Central memory CD8-positive, alpha-beta T cell (primary cell): ENCODE measurements around the gene MLPH.

Experiments used
- ATAC-seq: fragments of 150-1000 bp; cut with Tn5 transposase; replicated peaks from 2 replicates; pipeline ENCODE4 v1.10.0; 2022; ENCODE audit warnings: mild to moderate bottlenecking, moderate FRiP score, moderate number of reproducible peaks; ENCODE audit not compliant: poor library complexity, severe bottlenecking; ENCODE audit errors: extremely low read depth
- DNase-seq, 2 donors: peaks; one replicate each; pipeline ENCODE4 v3.0.0; 2021; ENCODE audit warnings: low spot score in 2 of 2
- H3K27ac Mint-ChIP-seq: one replicate; pipeline ENCODE4 v1.8.0; 2022; ENCODE audit warnings: low read depth, mild to moderate bottlenecking, moderate library complexity, mixed read lengths
- H3K27me3 Mint-ChIP-seq: one replicate; pipeline ENCODE4 v1.8.0; 2022; ENCODE audit warnings: mixed read lengths
- H3K36me3 Mint-ChIP-seq: one replicate; pipeline ENCODE4 v1.8.0; 2022; ENCODE audit warnings: mild to moderate bottlenecking, moderate library complexity, mixed read lengths; ENCODE audit not compliant: insufficient read depth
- H3K4me1 Mint-ChIP-seq: one replicate; pipeline ENCODE4 v1.8.0; 2022; ENCODE audit warnings: mixed read lengths
- H3K4me3 Mint-ChIP-seq: one replicate; pipeline ENCODE4 v1.8.0; 2022; ENCODE audit warnings: mild to moderate bottlenecking, moderate library complexity, mixed read lengths
- H3K9me3 Mint-ChIP-seq: one replicate; pipeline ENCODE4 v1.8.0; 2022; ENCODE audit warnings: mixed read lengths

Gene MLPH

GRCh38 chr2:237474442-237474911, 12.6 kb upstream of the MLPH start:
- peak overlapping the region; percentile 89 for H3K4me3 Mint-ChIP-seq
- no peak for DNase-seq
- no peaks in the 10 kb centered on the region for H3K36me3 Mint-ChIP-seq
- H3K27me3 Mint-ChIP-seq: peaks cover 39% of the 10 kb centered on the region
- no peaks in the 10 kb centered on the region for H3K9me3 Mint-ChIP-seq
- ATAC-seq: no peak
- H3K27ac Mint-ChIP-seq: peak overlapping the region; percentile 90
- H3K4me1 Mint-ChIP-seq: peaks cover 7% of the 10 kb centered on the region

GRCh38 chr2:237474931-237475703, 11.9 kb upstream of the MLPH start:
- peak; percentile 65 to 71 for DNase-seq
- Mint-ChIP-seq H3K27ac (peak overlapping the region; percentile 90), H3K27me3 (peaks cover 44% of the 10 kb centered on the region)

GRCh38 chr2:237475704-237476141, 11.3 kb upstream of the MLPH start:
- ATAC-seq (no peak), DNase-seq (no peak)
- Mint-ChIP-seq H3K36me3 (no peaks in the 10 kb centered on the region), H3K4me1 (peaks cover 7% of the 10 kb centered on the region), H3K4me3 (peak overlapping the region; percentile 73), H3K9me3 (no peaks in the 10 kb centered on the region), H3K27me3 (peaks cover 50% of the 10 kb centered on the region), H3K27ac (peak overlapping the region; percentile 14)

More at GRCh38 chr2:237474931-237475703, 11.9 kb upstream of the MLPH start:
- peak; percentile 76 for ATAC-seq
- no peaks in the 10 kb centered on the region for H3K9me3 Mint-ChIP-seq
- H3K4me3 Mint-ChIP-seq: peak overlapping the region; percentile 89
- peaks cover 7% of the 10 kb centered on the region for H3K4me1 Mint-ChIP-seq
- no peaks in the 10 kb centered on the region for H3K36me3 Mint-ChIP-seq

GRCh38 chr2:237478095-237478494, 9.0 kb upstream of the MLPH start:
- no peak overlapping the region for H3K27ac Mint-ChIP-seq
- peaks cover 7% of the 10 kb centered on the region for H3K4me1 Mint-ChIP-seq
- DNase-seq (no peak), ATAC-seq (no peak)
- H3K36me3 Mint-ChIP-seq: no peaks in the 10 kb centered on the region
- peaks cover 70% of the 10 kb centered on the region for H3K27me3 Mint-ChIP-seq
- no peak overlapping the region for H3K4me3 Mint-ChIP-seq
- no peaks in the 10 kb centered on the region for H3K9me3 Mint-ChIP-seq

- ATAC-seq (no peak), DNase-seq (no peak)
- Mint-ChIP-seq H3K27me3 (peaks cover 79% of the 10 kb centered on the region), H3K9me3 (no peaks in the 10 kb centered on the region), H3K4me1 (peaks cover 7% of the 10 kb centered on the region), H3K36me3 (peaks cover 2% of the 10 kb centered on the region), H3K27ac (no peak overlapping the region), H3K4me3 (no peak overlapping the region)
Observed at GRCh38 chr2:237478979-237479378, 8.1 kb upstream of the MLPH start.

- DNase-seq (no peak), ATAC-seq (no peak)
- peaks cover 7% of the 10 kb centered on the region for H3K4me1 Mint-ChIP-seq
- peaks cover 87% of the 10 kb centered on the region for H3K27me3 Mint-ChIP-seq
- no peaks in the 10 kb centered on the region for H3K9me3 Mint-ChIP-seq
- no peak overlapping the region for H3K4me3 Mint-ChIP-seq
- no peak overlapping the region for H3K27ac Mint-ChIP-seq
- H3K36me3 Mint-ChIP-seq: peaks cover 2% of the 10 kb centered on the region
Observed at GRCh38 chr2:237479747-237480146, 7.3 kb upstream of the MLPH start.

GRCh38 chr2:237480556-237480955, 6.5 kb upstream of the MLPH start:
- Mint-ChIP-seq H3K27me3 (peaks cover 95% of the 10 kb centered on the region), H3K27ac (no peak overlapping the region), H3K36me3 (peaks cover 2% of the 10 kb centered on the region), H3K4me1 (peaks cover 7% of the 10 kb centered on the region), H3K9me3 (no peaks in the 10 kb centered on the region), H3K4me3 (no peak overlapping the region)
- ATAC-seq (no peak), DNase-seq (no peak)

- Mint-ChIP-seq H3K9me3 (no peaks in the 10 kb centered on the region), H3K27me3 (peaks cover 96% of the 10 kb centered on the region), H3K4me1 (peaks cover 3% of the 10 kb centered on the region), H3K36me3 (peaks cover 2% of the 10 kb centered on the region), H3K4me3 (no peak overlapping the region), H3K27ac (no peak overlapping the region)
- ATAC-seq (no peak), DNase-seq (no peak)
Observed at GRCh38 chr2:237480988-237481525, 6.0 kb upstream of the MLPH start.

- Mint-ChIP-seq H3K4me3 (no peak overlapping the region), H3K9me3 (no peaks in the 10 kb centered on the region), H3K4me1 (no peaks in the 10 kb centered on the region), H3K36me3 (peaks cover 2% of the 10 kb centered on the region), H3K27ac (no peak overlapping the region), H3K27me3 (peaks cover 92% of the 10 kb centered on the region)
- ATAC-seq (no peak), DNase-seq (no peak)
Observed at GRCh38 chr2:237482485-237482884, 4.6 kb upstream of the MLPH start.

- peaks cover 2% of the 10 kb centered on the region for H3K36me3 Mint-ChIP-seq
- ATAC-seq (no peak), DNase-seq (no peak)
- H3K27ac Mint-ChIP-seq: no peak overlapping the region
- no peak overlapping the region for H3K4me3 Mint-ChIP-seq
- H3K4me1 Mint-ChIP-seq: no peaks in the 10 kb centered on the region
- H3K9me3 Mint-ChIP-seq: no peaks in the 10 kb centered on the region
- H3K27me3 Mint-ChIP-seq: peaks cover 92% of the 10 kb centered on the region
Observed at GRCh38 chr2:237483018-237483731, 3.9 kb upstream of the MLPH start.

GRCh38 chr2:237485304-237485703, 1.7 kb upstream of the MLPH start:
- Mint-ChIP-seq H3K27ac (no peak overlapping the region), H3K4me1 (no peaks in the 10 kb centered on the region), H3K9me3 (no peaks in the 10 kb centered on the region), H3K36me3 (peaks cover 2% of the 10 kb centered on the region), H3K4me3 (no peak overlapping the region), H3K27me3 (peaks cover 93% of the 10 kb centered on the region)
- DNase-seq: no peak
- no peak for ATAC-seq

GRCh38 chr2:237485844-237486243, 1.2 kb upstream of the MLPH start:
- ATAC-seq (no peak), DNase-seq (no peak)
- H3K27me3 Mint-ChIP-seq: peaks cover 93% of the 10 kb centered on the region
- peaks cover 2% of the 10 kb centered on the region for H3K36me3 Mint-ChIP-seq
- H3K4me3 Mint-ChIP-seq: no peak overlapping the region
- no peaks in the 10 kb centered on the region for H3K9me3 Mint-ChIP-seq
- H3K4me1 Mint-ChIP-seq: no peaks in the 10 kb centered on the region
- H3K27ac Mint-ChIP-seq: no peak overlapping the region
